Astrocyte of the spinal cord (primary cell): ENCODE data around the gene FBXL15.

Experiments used
- DNase-seq: peaks from one replicate; pipeline ENCODE4 v3.0.0; 2011; ENCODE audit warnings: low read depth, low spot score
- H3K4me3 ChIP-seq: 2 replicates; pipeline ENCODE4 v1.5.1; 2011; ENCODE audit warnings: low read depth, mild to moderate bottlenecking, low read length, moderate library complexity
- CTCF ChIP-seq: IDR thresholded peaks from 2 replicates; pipeline ENCODE4 v1.5.1; 2012; ENCODE audit warnings: low read depth, mild to moderate bottlenecking, low read length, inconsistent platforms
- in situ Hi-C: cut with HindIII; loops from 2 replicates; pipeline ENCODE4 v1.10.0; 2017; ENCODE audit warnings: low sequenced_read_pairs

The FBXL15 gene

GRCh38 chr10:102461187-102462054, 40.8 kb downstream of the FBXL15 start:
- in situ Hi-C loops, result no loop called here
- TF ChIP-seq CTCF, result no peak
- DNase-seq, result peak; percentile 77
- H3K4me3 ChIP-seq, result peak overlapping the region; percentile 55

GRCh38 chr10:102462512-102463054, 41.9 kb downstream of the FBXL15 start:
- H3K4me3 ChIP-seq, result no peak overlapping the region
- in situ Hi-C loops, result no loop called here
- TF ChIP-seq CTCF, result no peak
- DNase-seq, result no peak

DNA sequence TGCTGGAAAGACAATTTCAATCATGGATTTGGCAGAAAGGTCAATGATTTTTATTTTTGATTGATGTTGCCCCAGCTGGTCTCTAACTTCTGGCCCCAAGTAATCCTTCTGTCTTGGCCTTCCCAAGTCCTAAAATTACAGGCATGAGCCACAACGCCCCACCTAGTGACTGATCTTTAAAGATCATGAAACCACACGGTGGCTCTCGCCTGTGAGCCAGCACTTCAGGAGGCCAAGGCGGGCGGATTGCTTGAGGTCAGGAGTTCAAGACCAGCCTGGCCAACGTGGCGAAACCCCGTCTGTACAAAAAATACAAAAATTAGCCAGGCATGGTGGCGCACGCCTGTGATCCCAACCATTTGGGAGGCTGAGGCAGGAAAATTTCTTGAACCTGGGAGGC, 43.3 kb downstream of the FBXL15 start:
- in situ Hi-C loops, result no loop called here
- no peak for TF ChIP-seq CTCF
- no peak overlapping the region for H3K4me3 ChIP-seq
- no peak for DNase-seq

- no peak for TF ChIP-seq CTCF
- in situ Hi-C loops, result no loop called here
- DNase-seq, result no peak
- H3K4me3 ChIP-seq, result no peak overlapping the region
Observed at GRCh38 chr10:102465466-102465865, 44.8 kb downstream of the FBXL15 start.

DNA sequence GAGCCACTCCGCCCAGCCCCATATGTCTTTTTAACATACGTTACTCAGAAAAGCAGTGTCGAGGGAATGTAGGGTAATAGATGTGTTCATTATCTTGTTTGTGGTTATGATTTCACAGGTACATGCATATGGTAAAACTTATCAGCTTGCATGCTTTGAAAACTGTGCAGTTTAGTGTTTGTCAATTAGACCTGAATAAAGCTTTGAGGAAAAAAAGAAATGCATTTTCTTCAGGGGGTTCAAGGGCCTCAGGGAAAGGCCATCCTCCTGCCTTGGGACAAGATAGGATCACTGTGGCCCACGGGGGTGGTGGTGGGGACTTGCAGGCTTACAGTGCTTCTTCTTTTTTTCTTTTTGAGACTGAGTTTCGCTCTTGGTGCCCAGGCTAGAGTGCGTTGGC, 46.7 kb downstream of the FBXL15 start:
- H3K4me3 ChIP-seq, result no peak overlapping the region
- TF ChIP-seq CTCF, result no peak
- no peak for DNase-seq
- in situ Hi-C loops, result no loop called here

- H3K4me3 ChIP-seq, result no peak overlapping the region
- TF ChIP-seq CTCF, result no peak
- in situ Hi-C loops, result no loop called here
- no peak for DNase-seq
Observed at GRCh38 chr10:102467971-102468438, 47.4 kb downstream of the FBXL15 start.
